Kidney (tissue), 14 donors: ENCODE data around the gene BLVRA. TPM values are rescaled to one million over a fixed set of nuclear protein-coding genes. Genes with fewer than 3 reads are reported as not detected.

ENCODE experiments used
- DNase-seq, 5 donors: peaks; one replicate each; pipeline ENCODE4 v3.0.0-alpha.2; 2013 to 2020
- FAIRE-seq: peaks from 2 replicates; lab custom pipeline; 2012; peaks lifted over from hg19 to GRCh38; lab: Jason Lieb, UNC
- H3K27ac ChIP-seq, 2 donors: one replicate each; pipeline ENCODE4 v1.7.0; 2013; ENCODE audit warnings: low read depth in 2 of 2, low read length in 2 of 2, inconsistent platforms in 1 of 2
- H3K27me3 ChIP-seq: one replicate; pipeline ENCODE4 v1.7.1; 2013; ENCODE audit warnings: low read length, inconsistent platforms; ENCODE audit not compliant: control insufficient read depth, insufficient read depth
- H3K36me3 ChIP-seq, 3 donors: one replicate each; pipeline versions ENCODE4 v1.7.0 to v1.7.1; 2013; ENCODE audit warnings: low read length in 3 of 3, control low read depth in 1 of 3, inconsistent platforms in 1 of 3; ENCODE audit not compliant: insufficient read depth in 3 of 3, control insufficient read depth in 2 of 3
- H3K4me1 ChIP-seq, 3 donors: one replicate each; pipeline versions ENCODE4 v1.7.0 to v1.7.1; 2013; ENCODE audit warnings: low read length in 3 of 3, inconsistent platforms in 1 of 3, low read depth in 1 of 3; ENCODE audit not compliant: control insufficient read depth in 2 of 3, insufficient read depth in 2 of 3
- H3K4me3 ChIP-seq, 3 donors: one replicate each; pipeline versions ENCODE4 v1.7.0 to v1.8.1; 2013; ENCODE audit warnings: low read length in 3 of 3, control low read depth in 1 of 3, inconsistent platforms in 1 of 3
- H3K9ac ChIP-seq, 3 donors: one replicate each; pipeline versions ENCODE4 v1.7.0 to v1.7.1; 2013; ENCODE audit warnings: low read length in 3 of 3, control low read depth in 1 of 3, inconsistent platforms in 1 of 3
- H3K9me3 ChIP-seq, 3 donors: one replicate each; pipeline versions ENCODE4 v1.7.0 to v1.7.1; 2013; ENCODE audit warnings: low read length in 3 of 3, control low read depth in 1 of 3, inconsistent platforms in 1 of 3; ENCODE audit not compliant: control insufficient read depth in 2 of 3, insufficient read depth in 1 of 3
- CTCF ChIP-seq: IDR thresholded peaks from 3 replicates; pipeline ENCODE4 v1.5.1; 2012; ENCODE audit warnings: mild to moderate bottlenecking, moderate library complexity, borderline replicate concordance; ENCODE audit not compliant: insufficient read depth; ENCODE audit errors: extremely low read depth
- intact Hi-C: fragments of 100-400 bp; cut with DNase I; formaldehyde crosslinking; loops from one replicate; pipeline ENCODE4 v1.11.1; 2022
- polyA plus RNA-seq: library from polyadenylated mRNA; stranded (reverse); fragments of 350-450 nt; fragmentation: Illumina TruSeq; extraction: RNeasy Lipid Tissue Mini Kit (QIAGEN cat#74804); gene quantifications from one replicate; pipeline ENCODE4 v1.2.3, GENCODE V29; 2014; ENCODE audit warnings: low read depth, low replicate concordance; ENCODE audit not compliant: insufficient read depth
- total RNA-seq: library from RNA; stranded (reverse); fragmentation: NEBNext Ultra II Directional; extraction: Animal tissue kit (Norgen Biotek cat#: 25700); gene quantifications from one replicate; pipeline ENCODE4 v1.2.1, GENCODE V29; 2021
- donor health status: control.
- donor health status: control.
- donor health status: control.
- donor health status: control.
- donor health status: control.
- donor health status: DM: yes; HTN: yes; CAD: no.
- donor health status: Normal renal cell carcinoma (clear cell type).

The BLVRA gene
- total and polyA plus RNA-seq, 2 donors from 2014 or later, result 69.6 to 86.9 TPM

- FAIRE-seq (no peak), DNase-seq (peak in 2 of 5 donors; percentile 8 to 9)
- no peaks in the 10 kb centered on the region for H3K4me1 ChIP-seq
- TF ChIP-seq CTCF, result no peak
- peak overlapping the region; percentile 8 to 63 (median 34) for H3K4me3 ChIP-seq
- no peaks in the 10 kb centered on the region for H3K36me3 ChIP-seq
- no peaks in the 10 kb centered on the region for H3K27me3 ChIP-seq
- no peak overlapping the region for H3K27ac ChIP-seq
- H3K9me3 ChIP-seq, result no peaks in the 10 kb centered on the region
- peak overlapping the region in 2 of 3 donors; percentile 47 to 63 for H3K9ac ChIP-seq
- intact Hi-C loops, result no loop called here
Measured at GRCh38 chr7:43838201-43838658, 79.8 kb downstream of the BLVRA start.

GRCh38 chr7:43843296-43843695 lies 84.8 kb downstream of the BLVRA start:
- FAIRE-seq, result no peak
- DNase-seq, result no peak
- Histone ChIP-seq H3K9me3 (no peaks in the 10 kb centered on the region), H3K4me1 (no peaks in the 10 kb centered on the region), H3K9ac (no peak overlapping the region), H3K27ac (no peak overlapping the region), H3K4me3 (no peak overlapping the region), H3K27me3 (no peaks in the 10 kb centered on the region), H3K36me3 (no peaks in the 10 kb centered on the region)
- no peak for TF ChIP-seq CTCF
- intact Hi-C loops, result no loop called here

GRCh38 chr7:43844257-43844656 lies 85.8 kb downstream of the BLVRA start:
- Histone ChIP-seq H3K4me3 (no peak overlapping the region), H3K27ac (no peak overlapping the region), H3K9me3 (no peaks in the 10 kb centered on the region), H3K27me3 (no peaks in the 10 kb centered on the region), H3K4me1 (no peaks in the 10 kb centered on the region), H3K36me3 (no peaks in the 10 kb centered on the region), H3K9ac (no peak overlapping the region)
- intact Hi-C loops, result no loop called here
- DNase-seq, result no peak
- no peak for TF ChIP-seq CTCF
- no peak for FAIRE-seq

- no peaks in the 10 kb centered on the region for H3K9me3 ChIP-seq
- H3K36me3 ChIP-seq, result no peaks in the 10 kb centered on the region
- no peak overlapping the region for H3K27ac ChIP-seq
- intact Hi-C loops, result no loop called here
- no peaks in the 10 kb centered on the region for H3K4me1 ChIP-seq
- DNase-seq, result no peak
- H3K4me3 ChIP-seq, result no peak overlapping the region
- FAIRE-seq, result no peak
- TF ChIP-seq CTCF, result no peak
- no peaks in the 10 kb centered on the region for H3K27me3 ChIP-seq
- no peak overlapping the region for H3K9ac ChIP-seq
Measured at GRCh38 chr7:43844662-43845061, 86.2 kb downstream of the BLVRA start.
